C1 segment of cervical spinal cord (tissue), 14 donors: Measurements from ENCODE around the gene COL11A2.

Source experiments
- DNase-seq, 14 donors: peaks; one replicate each; lab custom pipeline; 2025; lab: John Stamatoyannopoulos, UW

The COL11A2 gene

DNA sequence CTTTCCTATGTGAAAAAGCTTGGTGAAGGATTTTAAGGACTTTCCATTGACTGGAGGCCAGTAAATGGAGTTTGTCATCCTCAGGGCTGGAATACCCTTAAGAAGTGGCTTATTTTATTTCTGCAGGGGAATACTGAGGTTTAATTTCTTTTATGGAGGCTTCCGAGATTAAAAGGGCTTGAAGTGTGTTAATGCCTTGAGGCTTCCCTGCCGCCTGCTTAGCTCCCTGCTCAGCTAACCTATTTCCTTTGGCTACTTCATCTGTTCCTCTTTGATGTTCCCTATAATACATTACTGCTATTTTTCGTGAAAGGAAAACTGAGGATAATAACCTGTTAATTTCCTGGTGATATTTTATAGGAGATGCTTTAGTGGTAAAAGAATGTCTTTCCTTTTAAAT is 72.3 kb downstream of the COL11A2 start:
- DNase-seq = no peak

DNA sequence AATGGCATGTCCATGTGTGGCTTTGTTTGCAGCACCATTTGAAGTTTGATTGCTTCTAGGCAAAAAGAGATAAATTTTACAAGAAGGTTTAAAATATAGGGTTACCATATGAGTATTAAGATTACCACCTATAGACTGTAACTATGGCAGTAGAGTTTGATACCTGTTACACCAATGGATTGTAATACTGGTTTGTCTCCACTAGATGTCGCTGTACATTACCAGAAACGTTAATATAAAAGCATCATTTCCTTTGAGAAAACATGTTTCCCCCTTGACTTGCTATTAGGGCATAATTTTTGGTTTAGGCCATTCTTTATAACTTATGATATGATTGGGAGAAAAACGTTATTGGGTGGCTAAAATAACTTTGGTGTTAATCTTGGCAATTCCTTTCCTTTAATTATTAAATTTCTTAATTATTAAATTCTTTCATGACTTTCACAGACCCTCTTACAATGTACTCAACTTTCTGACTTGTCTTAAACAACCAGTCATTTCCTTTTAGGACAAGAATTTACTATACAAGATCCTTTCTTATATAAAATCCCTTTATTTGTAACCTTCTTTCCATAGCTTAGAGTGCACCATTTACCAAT is 73.6 kb downstream of the COL11A2 start:
- DNase-seq = peak in 1 of 14 donors; percentile 54

DNA sequence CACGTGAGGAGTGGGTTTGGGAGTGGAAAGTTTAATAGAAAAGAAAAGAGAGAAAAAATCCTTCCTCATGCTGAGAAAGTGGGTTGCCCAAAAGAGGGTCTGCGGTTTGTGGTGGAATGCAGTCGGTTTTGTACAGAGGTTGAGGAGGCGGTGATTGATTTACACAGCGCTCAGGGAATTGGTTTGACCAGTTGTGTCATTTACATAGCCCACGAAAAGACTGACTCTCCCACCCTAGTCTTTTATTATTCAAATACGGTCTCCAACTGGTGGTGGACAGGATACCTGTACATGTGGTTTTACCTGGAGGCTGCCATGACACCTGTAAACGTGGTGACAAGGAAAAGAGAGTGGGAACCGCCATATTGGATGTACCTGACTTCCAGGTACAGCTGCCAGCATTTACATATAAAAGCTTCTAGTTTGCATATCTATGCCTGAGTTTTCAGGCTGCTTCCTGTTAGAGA is 74.4 kb downstream of the COL11A2 start:
- peak in 1 of 14 donors; percentile 32 for DNase-seq

DNA sequence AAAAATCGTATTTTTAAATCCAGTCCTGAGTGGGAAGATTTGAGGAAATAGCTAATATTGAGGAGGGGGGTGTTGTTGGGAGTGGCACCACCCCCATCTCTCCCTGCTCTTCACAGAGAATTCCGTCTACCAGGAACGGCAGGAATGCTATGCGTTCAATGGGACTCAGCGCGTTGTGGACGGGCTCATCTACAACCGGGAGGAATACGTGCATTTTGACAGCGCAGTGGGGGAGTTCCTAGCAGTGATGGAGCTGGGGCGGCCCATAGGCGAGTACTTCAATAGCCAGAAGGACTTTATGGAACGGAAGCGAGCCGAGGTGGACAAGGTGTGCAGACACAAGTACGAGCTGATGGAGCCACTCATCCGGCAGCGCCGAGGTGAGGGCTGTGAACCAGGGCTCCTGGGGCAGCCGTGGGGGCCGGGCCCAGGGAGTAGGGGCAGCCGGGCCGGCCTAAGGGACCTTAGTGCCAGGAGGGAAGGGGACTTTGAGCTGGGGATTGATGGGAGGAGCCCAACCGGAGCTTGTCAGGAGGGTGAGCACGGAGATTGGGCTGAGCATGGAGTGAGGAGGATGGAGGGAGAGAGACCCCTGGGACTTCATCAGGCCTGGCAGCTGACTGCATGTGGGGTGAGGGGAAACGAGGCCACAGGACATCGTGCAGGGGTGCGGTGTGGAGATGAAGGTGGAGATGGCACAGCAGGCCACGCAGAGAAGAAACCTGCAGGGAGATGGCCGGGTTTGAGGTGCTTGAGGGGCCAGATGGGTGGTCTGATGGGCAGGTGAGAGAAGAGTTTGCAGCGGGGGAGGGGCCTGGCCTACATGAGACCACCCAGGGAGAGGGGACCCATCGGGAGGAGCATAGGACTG is 75.2 kb downstream of the COL11A2 start:
- DNase-seq = peak in 1 of 14 donors; percentile 49

DNA sequence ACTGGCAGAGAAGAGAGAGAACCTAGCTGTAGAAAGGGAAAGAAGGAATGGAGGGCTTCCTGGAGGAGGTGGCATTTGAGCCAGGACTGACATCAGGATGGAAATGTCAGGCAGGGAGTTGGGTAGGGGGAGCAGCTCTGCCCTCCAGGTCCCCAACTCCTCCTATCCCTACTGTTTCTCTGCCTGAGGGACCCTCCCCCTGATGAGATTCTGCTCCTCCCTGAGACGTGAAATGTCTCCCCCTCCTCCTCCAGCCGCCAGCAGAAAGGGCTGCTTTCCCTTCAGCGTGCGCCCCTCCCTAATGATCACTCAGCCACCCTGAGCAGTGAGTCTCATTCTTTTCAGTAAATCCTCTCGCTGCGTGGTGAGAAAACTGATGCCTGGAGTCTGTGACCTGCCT is 75.8 kb downstream of the COL11A2 start:
- DNase-seq = no peak

DNA sequence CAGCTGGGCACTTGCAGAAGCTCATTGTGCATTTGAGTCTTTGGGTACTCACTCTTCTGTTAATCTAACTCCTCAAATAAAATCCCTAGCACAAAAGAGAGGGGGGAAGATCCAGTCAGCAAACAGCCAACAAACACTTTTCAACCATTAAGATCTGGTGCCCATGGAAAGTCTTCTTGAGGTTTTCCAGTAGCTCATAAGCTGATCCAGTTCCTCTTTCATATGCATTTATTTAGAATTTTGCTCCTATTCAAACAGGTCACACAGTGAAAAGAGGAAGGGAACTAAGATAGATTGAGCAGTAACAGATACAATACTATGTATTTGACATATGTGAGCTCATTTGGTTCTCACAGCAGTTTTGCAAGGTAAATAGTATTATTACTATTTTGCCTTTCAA is 77.9 kb downstream of the COL11A2 start:
- DNase-seq = no peak

DNA sequence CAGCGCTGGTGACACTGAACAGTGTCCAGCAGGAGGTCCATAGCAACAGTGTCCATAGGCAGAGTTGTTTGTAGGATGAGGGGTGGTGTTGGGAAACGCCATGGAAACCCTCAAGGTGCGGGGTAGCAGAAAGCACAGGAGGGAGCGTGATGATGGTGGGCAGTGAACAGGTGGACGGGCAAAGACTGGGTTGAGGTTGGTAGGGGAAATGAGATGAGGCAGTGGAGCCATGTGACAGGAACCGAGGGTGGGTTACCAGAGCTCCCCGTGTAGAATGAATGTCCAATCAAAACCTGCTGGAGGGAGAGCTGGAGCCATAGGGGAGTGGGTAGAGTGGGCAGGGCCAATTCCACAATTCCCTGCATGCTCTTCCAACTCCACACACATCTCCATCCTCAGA is 78.5 kb downstream of the COL11A2 start:
- no peak for DNase-seq
